Suprapubic skin (tissue), 4 donors: ENCODE data around the gene MAP3K20. TPM values are rescaled to one million over a fixed set of nuclear protein-coding genes. Genes with fewer than 3 reads are reported as not detected.

Experiments used
- DNase-seq, 2 donors: peaks; one replicate each; pipeline ENCODE4 v3.0.0-alpha.2; 2019; ENCODE audit warnings: low spot score in 2 of 2
- H3K27ac ChIP-seq: fragments of 200-600 bp; sonication (generic); one replicate; pipeline ENCODE4 v1.5.1; 2019
- H3K27me3 ChIP-seq: fragments of 200-600 bp; sonication (generic); one replicate; pipeline ENCODE4 v1.5.1; 2019
- H3K36me3 ChIP-seq: fragments of 200-600 bp; sonication (generic); one replicate; pipeline ENCODE4 v1.5.1; 2019
- H3K4me1 ChIP-seq: fragments of 200-600 bp; sonication (generic); one replicate; pipeline ENCODE4 v1.5.1; 2019
- H3K4me3 ChIP-seq: fragments of 200-600 bp; sonication (generic); one replicate; pipeline ENCODE4 v1.5.1; 2019; ENCODE audit warnings: mild to moderate bottlenecking
- H3K9me3 ChIP-seq: fragments of 200-600 bp; sonication (generic); one replicate; pipeline ENCODE4 v1.5.1; 2019
- EP300 ChIP-seq: sonication (generic); formaldehyde crosslinking; IDR thresholded peaks from one replicate; pipeline ENCODE4 v1.6.1; 2017; ENCODE audit warnings: antibody characterized with exemption
- POLR2A ChIP-seq, 2 donors: fragments of 450-650 bp; IDR thresholded peaks; one replicate each; pipeline ENCODE4 v1.6.1; 2017; ENCODE audit warnings: antibody characterized with exemption in 2 of 2, mild to moderate bottlenecking in 2 of 2, moderate library complexity in 2 of 2
- POLR2AphosphoS5 ChIP-seq, 3 donors: sonication (generic); formaldehyde crosslinking; IDR thresholded peaks; one replicate each; pipeline ENCODE4 v1.6.1; 2017; ENCODE audit warnings: antibody characterized with exemption in 3 of 3
- WGBS: methylation state at CpG from one replicate; pipeline ENCODE4 v1.1.5; 2018; 5-methylcytosine and 5-hydroxymethylcytosine counted together
- total RNA-seq, 4 donors: library from RNA; depleted of rRNA; stranded (reverse); fragments of >200 nt; gene quantifications; one replicate each; pipeline ENCODE4 v1.1.0, GENCODE V29; 2016
- TF ChIP-seq, protein P1 (sequence below), 2 donors: fragments of 200-600 bp in 1 of 2; fragments of 450-650 bp in 1 of 2; sonication (generic) in 1 of 2; IDR thresholded peaks; one replicate each; pipeline ENCODE4 v1.5.1; 2016 to 2019; ENCODE audit warnings: antibody characterized with exemption in 2 of 2, mild to moderate bottlenecking in 1 of 2, moderate library complexity in 1 of 2

MAP3K20 gene
- total RNA-seq, 4 donors from 2014 or later: 26.2 to 40.3 (median 33.6) TPM

GRCh38 chr2:173192071-173192470 is 116.4 kb downstream of the MAP3K20 start:
- no peak overlapping the region for H3K27ac ChIP-seq
- peaks cover 15% of the 10 kb centered on the region for H3K4me1 ChIP-seq
- WGBS: 52% methylated on average over 4 of the region's 4 CpGs
- DNase-seq: no peak
- no peak overlapping the region for H3K4me3 ChIP-seq
- no peaks in the 10 kb centered on the region for H3K9me3 ChIP-seq
- peaks cover 2% of the 10 kb centered on the region for H3K36me3 ChIP-seq
- H3K27me3 ChIP-seq: no peaks in the 10 kb centered on the region
- TF ChIP-seq EP300: no peak
- TF ChIP-seq POLR2AphosphoS5 (IDR thresholded peaks at IDR 0.05): no peak
- no peak for TF ChIP-seq POLR2A (IDR thresholded peaks at IDR 0.05)
- TF ChIP-seq, protein P1, sequence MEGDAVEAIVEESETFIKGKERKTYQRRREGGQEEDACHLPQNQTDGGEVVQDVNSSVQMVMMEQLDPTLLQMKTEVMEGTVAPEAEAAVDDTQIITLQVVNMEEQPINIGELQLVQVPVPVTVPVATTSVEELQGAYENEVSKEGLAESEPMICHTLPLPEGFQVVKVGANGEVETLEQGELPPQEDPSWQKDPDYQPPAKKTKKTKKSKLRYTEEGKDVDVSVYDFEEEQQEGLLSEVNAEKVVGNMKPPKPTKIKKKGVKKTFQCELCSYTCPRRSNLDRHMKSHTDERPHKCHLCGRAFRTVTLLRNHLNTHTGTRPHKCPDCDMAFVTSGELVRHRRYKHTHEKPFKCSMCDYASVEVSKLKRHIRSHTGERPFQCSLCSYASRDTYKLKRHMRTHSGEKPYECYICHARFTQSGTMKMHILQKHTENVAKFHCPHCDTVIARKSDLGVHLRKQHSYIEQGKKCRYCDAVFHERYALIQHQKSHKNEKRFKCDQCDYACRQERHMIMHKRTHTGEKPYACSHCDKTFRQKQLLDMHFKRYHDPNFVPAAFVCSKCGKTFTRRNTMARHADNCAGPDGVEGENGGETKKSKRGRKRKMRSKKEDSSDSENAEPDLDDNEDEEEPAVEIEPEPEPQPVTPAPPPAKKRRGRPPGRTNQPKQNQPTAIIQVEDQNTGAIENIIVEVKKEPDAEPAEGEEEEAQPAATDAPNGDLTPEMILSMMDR (IDR thresholded peaks at IDR 0.05): no peak

DNA sequence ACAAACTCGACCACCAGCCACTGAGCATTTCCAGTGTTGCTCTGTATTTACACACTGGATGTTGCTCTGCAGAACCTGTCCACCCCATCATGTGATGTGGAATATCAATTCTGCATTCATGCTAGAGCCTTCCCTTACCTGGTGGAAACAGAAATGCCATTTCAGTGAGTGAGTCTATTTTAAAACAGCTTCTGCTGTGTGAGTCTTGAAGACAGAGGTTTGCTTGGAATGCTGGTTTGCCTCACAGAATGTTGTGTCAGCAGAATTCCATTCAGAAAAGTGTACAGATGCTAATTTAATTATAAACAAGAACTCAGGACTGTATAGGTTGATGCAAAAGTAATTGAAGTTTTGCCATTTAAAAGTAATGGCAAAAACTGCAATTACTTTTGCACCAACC is 118.3 kb downstream of the MAP3K20 start:
- Histone ChIP-seq H3K4me3 (no peak overlapping the region), H3K4me1 (peaks cover 7% of the 10 kb centered on the region), H3K9me3 (no peaks in the 10 kb centered on the region), H3K27ac (no peak overlapping the region), H3K27me3 (no peaks in the 10 kb centered on the region), H3K36me3 (peaks cover 14% of the 10 kb centered on the region)
- TF ChIP-seq, protein P1 (IDR thresholded peaks at IDR 0.05): no peak
- TF ChIP-seq EP300: no peak
- TF ChIP-seq POLR2A (IDR thresholded peaks at IDR 0.05): no peak
- no peak for TF ChIP-seq POLR2AphosphoS5 (IDR thresholded peaks at IDR 0.05)
- DNase-seq: no peak
- WGBS: 88% methylated on average over 1 of the region's 1 CpG

DNA sequence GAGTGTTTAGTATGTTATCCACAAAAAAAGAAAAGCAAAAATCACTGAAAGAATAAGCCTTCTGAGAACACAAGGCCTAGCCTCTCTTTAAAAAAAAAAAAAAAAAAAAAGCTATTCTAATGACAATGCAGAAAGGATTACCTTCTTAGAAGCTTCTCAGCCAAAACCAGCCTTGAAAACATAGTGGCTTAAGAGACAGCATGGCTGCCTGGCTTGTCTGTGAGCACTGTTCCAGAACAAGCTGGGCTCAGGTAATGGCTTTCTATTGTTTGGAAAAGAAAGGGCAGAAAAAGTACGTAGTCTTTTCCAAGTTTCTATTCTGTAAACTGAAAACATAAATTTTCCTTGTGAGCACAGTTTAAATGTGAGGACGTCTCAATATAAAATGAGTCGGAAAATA is 119.5 kb downstream of the MAP3K20 start:
- 73% methylated on average over 3 of the region's 3 CpGs for WGBS
- no peak overlapping the region for H3K4me3 ChIP-seq
- peaks cover 14% of the 10 kb centered on the region for H3K36me3 ChIP-seq
- DNase-seq: no peak
- no peaks in the 10 kb centered on the region for H3K27me3 ChIP-seq
- no peak overlapping the region for H3K27ac ChIP-seq
- TF ChIP-seq POLR2A (IDR thresholded peaks at IDR 0.05) (no peak), POLR2AphosphoS5 (IDR thresholded peaks at IDR 0.05) (no peak), EP300 (no peak)
- TF ChIP-seq, protein P1 (IDR thresholded peaks at IDR 0.05): no peak
- H3K9me3 ChIP-seq: no peaks in the 10 kb centered on the region
- H3K4me1 ChIP-seq: peaks cover 7% of the 10 kb centered on the region

DNA sequence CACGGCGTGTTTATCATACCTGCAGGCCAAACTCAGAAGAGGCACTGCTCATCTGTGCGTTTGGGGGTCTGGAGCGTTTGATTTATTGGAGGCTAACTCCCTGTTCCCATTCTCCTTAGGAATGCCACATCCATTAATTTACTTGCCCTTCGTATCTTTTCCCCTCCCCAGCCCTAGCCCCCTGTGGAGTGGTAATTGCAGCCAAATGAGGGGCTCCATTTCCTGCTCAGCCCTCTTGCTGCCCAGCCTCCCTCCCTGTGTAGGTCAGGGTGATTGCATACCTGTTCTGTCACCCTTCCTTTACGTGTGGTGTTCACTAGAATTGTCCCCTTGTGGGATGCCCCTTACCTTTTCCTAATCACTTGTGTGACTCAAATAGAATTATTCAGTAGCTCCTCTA is 120.4 kb downstream of the MAP3K20 start:
- WGBS: 94% methylated on average over 6 of the region's 6 CpGs
- Histone ChIP-seq H3K36me3 (peaks cover 14% of the 10 kb centered on the region), H3K9me3 (no peaks in the 10 kb centered on the region), H3K4me3 (no peak overlapping the region), H3K27me3 (no peaks in the 10 kb centered on the region), H3K27ac (no peak overlapping the region), H3K4me1 (peaks cover 7% of the 10 kb centered on the region)
- no peak for DNase-seq
- TF ChIP-seq POLR2AphosphoS5 (IDR thresholded peaks at IDR 0.05) (no peak), POLR2A (IDR thresholded peaks at IDR 0.05) (no peak), EP300 (no peak)
- TF ChIP-seq, protein P1 (IDR thresholded peaks at IDR 0.05): no peak

- no peaks in the 10 kb centered on the region for H3K9me3 ChIP-seq
- H3K27ac ChIP-seq: no peak overlapping the region
- peaks cover 4% of the 10 kb centered on the region for H3K4me1 ChIP-seq
- TF ChIP-seq, protein P1 (IDR thresholded peaks at IDR 0.05): no peak
- no peak for TF ChIP-seq POLR2AphosphoS5 (IDR thresholded peaks at IDR 0.05)
- no peak for TF ChIP-seq POLR2A (IDR thresholded peaks at IDR 0.05)
- TF ChIP-seq EP300: no peak
- no peaks in the 10 kb centered on the region for H3K27me3 ChIP-seq
- no peak for DNase-seq
- WGBS: 91% methylated on average over 4 of the region's 4 CpGs
- H3K4me3 ChIP-seq: no peak overlapping the region
- H3K36me3 ChIP-seq: peaks cover 14% of the 10 kb centered on the region
These were observed 121.0 kb downstream of the MAP3K20 start for GRCh38 chr2:173196638-173197037.
